Activated CD4-positive, alpha-beta T cell treated with anti-CD3 and anti-CD28 coated beads, Interleukin-2, amount 50 U/mL, for 1 hour (primary cell): ENCODE measurements around the gene REG4.

Experiments used
- DNase-seq: peaks from one replicate; pipeline ENCODE4 v3.0.0-alpha.2; 2020

REG4 gene

GRCh38 chr1:119778886-119779560 is 32.2 kb downstream of the REG4 start:
- DNase-seq = no peak

DNA sequence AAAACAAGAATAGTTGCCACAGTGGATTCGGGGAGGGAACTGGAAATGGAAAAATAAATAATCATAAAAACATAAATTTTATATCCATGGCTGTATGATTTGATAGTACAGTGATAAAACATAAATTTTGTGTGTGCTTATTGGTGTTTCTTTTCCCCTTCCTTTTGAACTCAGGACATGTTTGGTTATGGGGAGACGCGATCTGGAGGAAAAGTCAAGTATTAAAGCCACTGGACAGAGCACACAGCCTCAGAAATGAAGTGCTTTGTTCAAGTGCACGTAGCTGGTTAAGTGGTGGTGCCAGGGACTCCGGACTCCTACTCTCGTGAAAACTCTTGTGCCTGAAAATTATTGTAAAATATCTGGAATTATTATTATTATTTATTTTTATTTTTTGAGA is 32.9 kb downstream of the REG4 start:
- DNase-seq = no peak

DNA sequence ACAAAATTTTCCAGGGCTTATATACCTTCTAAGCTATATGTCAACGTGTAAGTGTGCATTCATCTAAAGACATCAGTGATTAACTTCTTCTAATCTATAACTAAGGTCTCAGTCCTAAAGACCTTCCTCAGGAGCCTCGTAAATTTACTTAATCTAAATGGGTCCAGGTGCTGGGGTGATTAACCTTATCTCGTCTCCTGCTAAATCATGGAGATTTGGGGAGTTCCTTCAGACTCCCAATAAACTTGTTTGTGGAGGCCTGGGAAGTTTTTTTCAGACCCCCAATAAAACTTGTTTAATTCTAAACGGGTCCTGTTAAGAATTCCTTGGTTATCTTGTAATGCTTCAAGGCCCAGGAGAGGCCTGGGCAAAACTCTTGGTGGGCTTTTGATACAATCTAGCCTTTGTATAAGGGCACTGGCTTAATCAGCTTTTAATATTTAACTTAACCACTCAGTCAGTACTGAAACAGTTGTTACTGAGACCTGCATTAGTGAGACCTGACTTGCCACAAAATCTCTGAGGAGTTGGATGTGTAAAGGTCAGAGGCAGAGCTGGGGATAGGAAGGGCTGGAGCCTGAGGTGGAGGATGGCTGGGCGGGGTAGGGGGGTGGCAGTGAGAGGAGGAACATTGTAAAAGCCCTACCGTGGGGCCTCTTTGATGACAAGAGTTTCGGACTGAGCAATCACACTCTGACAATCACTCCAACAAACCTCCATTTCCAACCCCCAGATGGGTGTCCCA is 36.3 kb downstream of the REG4 start:
- no peak for DNase-seq

- no peak for DNase-seq
These were observed 37.5 kb downstream of the REG4 start for GRCh38 chr1:119773711-119774241.

DNA sequence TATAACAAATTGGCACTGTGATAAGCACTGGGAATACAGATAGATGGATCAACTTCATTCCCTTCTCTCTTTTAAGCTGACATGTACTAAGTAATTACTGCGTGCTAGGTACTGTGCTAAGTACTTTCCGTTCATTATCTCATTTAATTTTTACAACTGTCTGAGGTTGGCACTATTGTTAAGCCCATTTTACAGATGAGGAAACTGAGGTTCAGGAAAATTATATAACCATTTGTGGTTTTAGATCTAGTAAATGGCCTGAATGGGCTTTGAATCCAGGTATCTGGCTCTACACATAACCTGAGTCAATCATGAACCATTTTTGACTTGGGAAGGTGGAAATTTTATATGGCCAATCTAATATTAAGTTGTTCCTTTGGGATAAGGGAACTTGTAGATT is 39.0 kb downstream of the REG4 start:
- DNase-seq = no peak

DNA sequence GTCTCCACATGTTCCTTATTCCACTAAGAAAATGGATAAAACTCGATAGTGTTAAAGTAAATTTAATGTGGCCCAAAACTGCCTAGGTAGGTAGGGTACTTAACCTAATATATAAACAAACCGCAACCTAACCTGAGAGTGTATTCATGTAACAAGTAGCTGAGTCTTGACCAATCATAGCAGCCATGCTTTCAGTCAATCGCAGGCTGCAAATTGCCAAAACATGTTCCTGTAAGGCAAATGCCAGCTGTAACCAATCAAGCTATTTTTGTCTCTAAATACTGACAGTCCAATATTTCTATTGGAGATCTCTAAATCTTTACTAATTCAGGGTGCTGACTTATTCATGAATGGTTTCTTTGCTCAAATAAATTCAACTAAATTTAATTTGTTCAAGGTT is 39.5 kb downstream of the REG4 start:
- no peak for DNase-seq

DNA sequence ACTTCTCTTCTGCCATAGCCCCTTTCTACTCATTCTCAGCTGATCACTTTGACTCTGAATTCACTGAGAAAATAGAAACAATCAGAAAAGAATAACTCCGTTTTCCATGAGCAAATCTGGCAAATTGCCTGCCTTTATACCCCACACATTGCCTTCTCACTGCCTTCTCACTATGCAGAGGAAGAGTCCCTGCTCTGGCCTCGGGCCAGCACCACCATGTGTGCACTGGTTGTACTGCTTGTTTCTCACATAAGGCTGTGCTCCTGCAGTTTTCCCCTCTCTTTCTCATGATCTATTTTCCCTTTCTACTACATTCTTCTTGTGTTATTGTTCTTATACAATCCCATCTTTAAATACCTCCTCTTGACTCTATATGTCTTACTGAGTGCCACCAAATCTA is 40.2 kb downstream of the REG4 start:
- DNase-seq = no peak

- DNase-seq = no peak
These were observed 42.5 kb downstream of the REG4 start, which contains the start of gene HMGCS2 for GRCh38 chr1:119768778-119769177. TSS of gene HMGCS2 (minus strand) at chr1:119768905. CDS start at chr1:119768844, 61 bp downstream.

DNA sequence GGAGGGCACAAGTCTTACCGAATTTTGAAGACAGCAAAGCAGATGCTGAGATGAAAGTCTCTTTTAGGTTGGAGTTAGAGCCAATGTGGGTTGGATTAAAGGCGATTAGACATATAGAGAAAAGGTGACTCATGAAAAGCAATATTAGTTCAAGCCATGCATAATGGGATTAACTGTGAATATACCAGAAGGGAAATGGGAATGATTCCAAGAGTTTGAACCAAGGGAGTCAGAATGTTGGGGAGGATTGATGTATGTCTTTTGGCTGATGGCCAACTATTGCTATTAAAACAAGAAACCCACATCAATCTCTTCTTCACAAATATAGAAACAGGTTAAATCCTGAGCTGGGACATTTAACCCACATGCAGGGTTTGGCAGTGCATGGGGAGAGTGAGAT is 43.8 kb downstream of the REG4 start:
- no peak for DNase-seq

DNA sequence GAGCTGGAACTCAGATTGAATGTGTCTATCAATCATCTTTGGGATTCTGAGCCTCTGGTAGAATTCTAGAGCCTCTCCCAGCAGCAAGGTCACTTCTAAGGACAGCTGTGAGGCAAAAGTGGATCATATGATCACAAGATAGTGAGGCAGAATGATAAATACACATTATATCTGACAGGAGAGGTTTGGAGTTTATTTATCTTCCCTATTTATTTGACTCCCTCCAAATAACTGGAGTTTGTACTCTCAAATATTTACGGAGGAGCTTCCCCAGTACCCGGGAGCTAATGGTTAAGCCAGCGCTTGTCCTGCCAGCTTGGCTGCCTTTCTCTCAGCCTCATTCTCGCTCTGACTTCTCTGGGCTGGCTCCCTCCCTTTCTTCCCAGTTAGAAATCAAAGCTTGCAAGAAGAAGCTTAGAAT is 44.9 kb downstream of the REG4 start:
- DNase-seq = no peak

DNA sequence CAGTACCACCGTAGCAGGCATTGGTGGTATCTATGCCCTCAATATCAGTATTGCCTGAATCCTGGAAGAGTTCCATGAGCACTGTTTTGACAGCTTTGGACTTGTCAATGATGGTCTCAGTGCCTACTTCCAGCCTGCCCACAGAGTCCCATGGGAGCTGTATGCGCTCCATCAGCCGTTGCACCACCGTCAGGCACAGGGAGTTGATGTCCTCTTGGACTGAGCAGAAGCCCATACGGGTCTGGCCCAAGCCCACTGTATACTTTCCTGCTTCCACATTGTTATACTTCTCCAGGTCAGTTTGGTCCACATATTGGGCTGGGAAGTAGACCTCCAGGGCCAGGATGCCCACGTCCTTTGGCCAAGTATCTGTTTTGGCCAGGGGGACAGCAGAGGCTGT is 47.0 kb downstream of the REG4 start:
- DNase-seq = no peak

GRCh38 chr1:119762953-119763352 is 48.3 kb downstream of the REG4 start:
- no peak for DNase-seq

- DNase-seq = no peak
These were observed 48.9 kb downstream of the REG4 start for GRCh38 chr1:119762409-119762808.

- no peak for DNase-seq
These were observed 52.7 kb downstream of the REG4 start for GRCh38 chr1:119758584-119758983.

DNA sequence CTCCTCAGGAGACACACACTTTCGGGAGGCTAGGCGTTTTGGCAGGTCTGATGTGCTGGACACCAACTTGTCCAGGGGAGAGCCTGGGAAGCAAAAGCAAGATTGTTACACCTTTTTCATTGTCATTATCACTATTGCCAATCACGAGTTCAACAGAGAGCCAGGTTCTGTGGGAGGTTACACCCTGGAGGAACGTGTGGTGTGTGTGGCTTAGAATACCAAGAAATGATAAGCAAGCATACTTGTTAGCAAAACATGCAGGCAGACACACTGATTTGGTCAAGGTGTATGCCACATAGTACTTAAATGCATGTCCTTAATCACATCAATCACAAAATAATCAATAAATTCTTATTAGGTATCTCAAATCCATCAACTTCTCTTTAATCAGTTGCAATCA is 58.7 kb downstream of the REG4 start:
- DNase-seq = no peak

GRCh38 chr1:119748040-119748439 is 63.2 kb downstream of the REG4 start:
- DNase-seq = no peak

DNA sequence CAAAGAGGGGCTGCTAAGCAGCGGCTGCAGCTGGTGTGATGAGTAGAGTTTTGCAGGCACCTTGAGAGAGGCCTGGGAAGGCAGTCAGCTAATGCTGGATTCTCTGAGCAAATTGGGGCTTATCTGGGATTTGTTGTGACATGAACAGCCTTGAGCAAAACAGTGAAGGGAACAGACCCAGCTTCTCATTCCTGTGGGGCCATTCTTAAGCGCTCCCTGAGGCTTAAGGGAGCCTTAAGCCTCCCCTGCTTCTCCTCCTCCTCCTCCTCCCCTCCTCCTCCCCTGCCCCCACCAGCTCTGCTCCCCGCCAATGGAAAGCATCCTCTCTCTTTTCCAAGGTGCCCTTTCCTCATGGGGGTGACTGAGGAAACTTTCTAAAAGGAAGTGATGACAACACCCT is 63.8 kb downstream of the REG4 start:
- no peak for DNase-seq

DNA sequence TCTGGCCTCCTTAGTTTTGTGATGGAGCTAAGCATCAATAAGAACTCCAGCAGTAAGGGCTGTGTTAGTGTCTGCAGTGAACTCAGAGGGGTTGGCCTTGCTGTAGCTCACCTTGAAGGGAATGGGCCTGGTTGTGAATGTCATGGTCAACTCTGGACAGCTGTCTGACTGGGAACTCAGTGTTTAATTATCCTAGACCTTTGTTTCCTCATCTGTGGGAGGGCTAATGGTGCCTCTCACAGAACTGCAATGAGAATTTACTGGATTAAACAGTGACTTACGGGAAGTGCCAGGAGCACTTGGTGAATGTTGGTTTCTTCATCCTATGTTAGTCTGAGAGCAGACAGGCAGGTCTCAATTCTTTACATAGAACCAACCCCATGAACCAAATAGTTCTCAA is 66.2 kb downstream of the REG4 start:
- DNase-seq = no peak

GRCh38 chr1:119744598-119744942 is 66.7 kb downstream of the REG4 start:
- DNase-seq = no peak
